NCI-H82 treated with DMSO at 0.1 percent for 48 hours (cell line): ENCODE results near the gene KIF18B.

Experiments
- DNase-seq: peaks from one replicate; lab custom pipeline; 2025; ENCODE audit not compliant: unreplicated experiment; lab: John Stamatoyannopoulos, UW

KIF18B gene

DNA sequence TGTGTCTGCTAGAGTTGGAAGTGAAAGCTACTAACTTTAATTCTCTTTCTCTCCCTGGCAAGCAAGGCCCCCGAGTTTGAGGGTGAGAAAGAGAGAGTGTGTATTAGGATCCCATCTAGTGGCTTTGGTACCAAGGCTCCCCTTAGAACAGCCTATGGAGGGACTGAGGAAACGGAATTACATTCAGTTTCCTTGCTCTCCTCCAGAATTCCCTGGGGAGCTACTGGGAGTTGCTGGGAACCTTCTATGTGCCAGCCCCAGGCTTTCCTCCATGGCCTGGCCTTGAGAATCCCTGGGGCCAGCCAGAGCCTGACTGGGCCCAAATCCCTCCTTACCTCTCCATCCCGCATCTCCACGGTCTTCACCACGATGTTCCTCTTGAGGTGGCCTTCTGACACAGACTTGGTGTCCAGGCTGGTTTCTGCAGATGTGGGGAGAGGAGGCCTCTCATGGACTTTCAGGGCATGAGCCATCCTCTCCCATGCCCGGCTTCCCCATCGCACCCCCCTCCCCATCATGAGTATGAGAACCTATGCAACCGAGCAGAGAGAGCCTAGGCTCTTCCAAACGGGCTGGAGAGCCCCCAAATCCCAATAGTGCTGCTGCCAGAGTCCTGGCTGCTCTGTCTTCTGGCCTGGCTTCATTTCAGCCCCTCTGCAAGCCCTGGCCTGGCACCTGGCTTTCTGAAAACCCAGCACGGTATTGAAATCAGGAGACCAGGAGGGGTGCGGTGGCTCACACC is 39.7 kb downstream of the KIF18B start:
- DNase-seq = no peak

- no peak for DNase-seq
These were observed 40.5 kb downstream of the KIF18B start for GRCh38 chr17:44906763-44907728.

DNA sequence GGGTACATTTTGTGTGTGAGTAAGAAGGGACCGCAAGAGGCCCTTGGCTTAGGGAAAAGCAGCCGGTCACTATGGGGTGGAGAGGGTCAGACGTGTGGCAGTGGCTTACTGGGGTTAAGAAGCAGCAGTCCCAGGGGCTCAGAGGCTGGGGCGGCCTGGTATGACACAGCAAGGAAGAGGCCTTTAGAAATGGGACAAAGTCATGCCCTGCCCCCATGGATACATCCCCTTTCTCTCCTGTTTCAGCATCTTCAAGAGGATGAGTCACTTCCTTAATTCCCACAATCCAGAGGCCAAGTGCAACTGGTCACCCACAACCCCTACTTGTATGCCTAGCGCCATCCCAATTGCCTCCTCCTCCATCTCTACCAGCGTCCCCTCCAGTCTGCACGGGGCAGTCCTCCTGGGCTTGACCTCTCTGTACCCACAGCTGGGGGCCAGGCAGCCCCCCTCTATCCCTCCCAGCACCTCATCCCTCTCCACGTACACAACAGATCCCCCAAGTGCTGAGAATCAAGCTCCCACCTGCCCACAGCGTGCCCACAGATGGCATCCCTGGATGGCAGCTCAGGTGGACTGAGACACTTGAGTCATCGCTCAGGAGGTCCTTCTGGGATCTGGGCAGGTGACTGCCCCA is 41.4 kb downstream of the KIF18B start:
- no peak for DNase-seq

DNA sequence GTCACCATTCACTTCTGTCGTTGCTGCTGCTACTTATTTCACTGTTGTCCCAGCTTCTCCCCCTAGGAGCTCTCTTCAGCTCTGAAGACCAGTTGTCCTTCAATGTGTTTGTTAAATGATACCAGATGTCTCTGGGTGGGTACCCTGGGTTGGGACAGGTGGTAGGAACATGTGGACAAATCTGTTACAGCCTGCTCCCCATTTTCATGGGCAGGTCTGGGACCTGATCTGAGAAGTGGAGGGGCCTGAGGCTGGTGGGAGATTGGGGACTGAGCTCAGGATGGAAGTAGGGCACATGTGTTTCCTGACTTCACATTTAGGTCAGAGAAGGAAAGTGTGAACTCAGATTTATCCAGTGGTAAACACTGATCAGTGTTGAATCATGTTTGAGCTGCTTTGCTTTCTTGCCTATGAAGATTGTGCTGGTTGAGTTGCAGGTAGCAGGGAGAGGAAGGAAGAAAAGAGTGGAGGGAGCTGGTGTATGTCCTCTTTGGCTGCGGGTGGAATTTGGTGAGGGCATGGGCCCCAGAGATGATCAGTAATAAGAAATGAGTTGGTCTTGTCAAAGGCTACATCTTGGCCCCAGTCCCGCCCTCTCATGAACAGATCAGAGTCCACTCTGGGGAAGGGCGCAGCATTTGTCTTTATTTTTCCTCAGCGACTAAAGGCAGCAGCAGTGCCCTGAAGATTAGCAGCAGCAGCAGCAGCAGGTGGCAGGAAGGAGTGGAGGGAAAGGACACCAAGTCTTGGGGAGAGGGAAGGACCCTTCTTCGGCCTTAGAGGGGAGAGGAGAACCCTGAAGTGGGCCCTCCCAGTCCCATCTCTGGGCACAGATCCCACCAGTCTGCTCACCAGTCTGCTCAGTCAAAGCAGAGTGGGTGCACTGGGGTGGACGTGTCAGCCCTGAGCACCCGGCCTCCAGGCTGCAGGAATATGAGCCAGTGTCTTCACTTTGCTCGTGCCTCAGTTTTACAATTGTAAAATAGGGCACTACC is 42.3 kb downstream of the KIF18B start:
- DNase-seq = no peak

- DNase-seq = no peak
These were observed 43.3 kb downstream of the KIF18B start for GRCh38 chr17:44904001-44904984.

DNA sequence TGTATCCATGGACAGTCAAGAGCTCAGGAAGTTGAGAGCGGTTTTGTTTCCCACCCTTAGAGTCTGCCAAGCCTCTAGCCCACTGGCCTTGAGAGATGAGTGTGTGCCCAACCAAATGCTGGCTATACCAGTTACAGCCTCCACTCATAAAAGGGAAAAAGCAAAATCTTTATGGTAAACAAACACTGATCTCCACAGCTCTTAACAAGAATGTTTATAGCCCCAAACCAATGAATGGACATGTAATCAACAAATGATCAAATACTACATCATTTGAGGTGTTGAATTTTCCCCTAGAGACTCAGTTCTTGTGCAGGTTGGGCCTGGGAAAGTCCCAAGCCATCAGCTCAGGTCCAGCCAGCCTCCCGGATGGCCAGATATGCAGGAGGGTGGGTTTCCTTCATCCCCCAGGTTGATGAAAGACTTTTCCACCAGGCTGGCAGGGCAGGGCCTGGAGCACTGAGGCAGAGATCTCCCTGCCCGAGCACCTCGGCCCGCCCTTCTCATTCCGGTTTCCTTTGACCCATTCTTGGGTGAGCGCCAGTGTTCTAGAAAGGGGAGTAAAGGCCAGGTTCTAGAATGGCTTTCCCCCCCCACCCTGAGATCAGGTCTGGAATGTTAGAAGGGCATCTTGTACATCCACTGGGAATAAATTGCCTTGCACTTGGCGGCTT is 44.4 kb downstream of the KIF18B start:
- no peak for DNase-seq

- DNase-seq = no peak
These were observed 45.3 kb downstream of the KIF18B start for GRCh38 chr17:44902135-44902760.

GRCh38 chr17:44901411-44901921 is 46.1 kb downstream of the KIF18B start:
- no peak for DNase-seq

DNA sequence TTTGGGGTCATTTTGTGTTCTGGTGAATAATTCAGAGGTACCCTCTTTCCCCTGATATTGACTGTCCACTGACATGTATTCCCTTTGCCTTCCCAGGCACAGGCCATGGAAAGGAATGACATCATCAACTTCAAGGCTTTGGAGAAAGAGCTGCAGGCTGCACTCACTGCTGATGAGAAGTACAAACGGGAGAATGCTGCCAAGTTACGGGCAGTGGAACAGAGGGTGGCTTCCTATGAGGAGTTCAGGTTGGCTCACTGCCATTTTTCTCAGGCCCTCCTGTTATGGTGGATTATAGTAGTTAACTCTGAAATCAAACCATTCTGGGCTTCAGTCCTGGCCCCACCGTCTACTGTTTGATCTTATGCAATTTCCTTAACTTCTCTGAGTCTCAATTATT is 46.7 kb downstream of the KIF18B start:
- DNase-seq = no peak

DNA sequence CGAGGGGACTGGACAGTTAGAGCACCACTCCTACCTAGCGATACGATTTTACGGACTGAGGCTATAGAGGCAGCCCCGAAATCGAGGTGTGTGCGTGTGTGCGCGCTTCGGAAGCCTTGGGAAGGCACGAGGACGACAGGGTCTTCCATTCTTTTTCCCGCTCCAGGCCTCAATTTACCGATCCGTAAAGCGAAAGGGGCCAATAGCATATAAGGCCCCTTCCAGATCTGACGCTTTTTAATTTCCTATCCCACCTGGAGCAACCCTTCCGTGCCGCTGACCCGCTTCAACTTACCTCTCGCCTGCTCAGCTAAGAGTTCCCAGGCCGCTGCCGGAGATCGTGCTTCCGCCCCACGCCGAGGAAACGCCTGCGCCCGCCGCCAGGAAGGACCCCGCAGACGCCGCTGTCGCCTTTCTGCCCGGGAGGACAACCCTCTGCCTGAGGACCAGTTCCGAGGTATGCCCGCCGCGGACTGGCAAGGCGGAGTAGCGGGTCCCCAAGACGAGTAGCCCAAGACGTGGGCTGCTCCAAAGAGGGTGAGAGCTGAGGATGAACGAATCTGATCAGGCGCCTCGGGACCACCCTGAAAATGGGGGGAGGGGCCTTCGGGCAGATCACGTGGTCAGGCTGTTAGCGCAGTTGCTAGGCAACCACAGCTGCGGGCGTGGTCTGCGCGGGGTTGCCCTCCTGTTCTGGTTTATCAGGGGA is 48.3 kb downstream of the KIF18B start, which contains the start of gene EFTUD2:
TSS of gene EFTUD2 (minus strand) at position 372 of the 709 bp plus-strand sequence. CDS start 4,924 bp downstream, outside the sequence.
- peak; percentile 89 for DNase-seq

- peak; percentile 29 for DNase-seq
These were observed 48.9 kb downstream of the KIF18B start for GRCh38 chr17:44898768-44899073.

- no peak for DNase-seq
These were observed 52.9 kb downstream of the KIF18B start for GRCh38 chr17:44894642-44895041.

DNA sequence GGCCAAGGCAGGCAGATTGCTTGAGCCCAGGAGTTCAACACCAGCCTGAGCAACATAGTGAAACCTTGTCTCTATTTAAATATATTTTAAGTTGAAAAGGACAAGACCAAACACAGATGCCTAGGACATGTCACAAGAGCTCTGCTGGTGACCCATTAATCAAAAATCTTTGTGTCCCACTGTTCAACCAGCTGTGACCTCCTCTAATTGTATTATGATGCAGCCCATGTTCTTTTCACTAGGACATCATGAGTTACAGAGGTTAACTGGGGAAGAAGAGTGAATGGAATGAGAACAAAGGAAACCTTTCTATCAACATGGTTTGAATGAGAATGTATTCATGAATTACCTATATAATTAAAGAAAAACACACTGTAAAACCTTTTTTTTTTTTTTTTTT is 55.3 kb downstream of the KIF18B start:
- no peak for DNase-seq

DNA sequence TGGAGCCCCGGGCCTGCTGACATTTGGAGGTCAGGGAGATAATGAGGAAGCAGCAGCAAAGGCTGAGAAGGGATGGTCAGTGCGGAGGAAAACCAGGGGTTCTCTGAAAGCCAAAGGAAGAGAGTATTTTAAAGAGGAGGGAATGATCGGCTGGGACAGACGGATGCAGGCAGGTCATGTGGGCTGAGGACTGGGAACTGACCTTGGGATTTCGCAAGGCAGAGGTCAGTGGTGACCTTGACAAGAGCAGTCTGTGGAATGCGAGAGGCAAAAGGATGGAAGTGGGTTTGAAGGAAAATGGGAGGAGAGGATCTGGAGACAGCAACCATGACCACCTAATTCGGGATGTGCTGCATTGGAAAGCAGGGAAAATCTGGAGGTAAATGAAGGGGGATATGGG is 58.6 kb downstream of the KIF18B start:
- no peak for DNase-seq

DNA sequence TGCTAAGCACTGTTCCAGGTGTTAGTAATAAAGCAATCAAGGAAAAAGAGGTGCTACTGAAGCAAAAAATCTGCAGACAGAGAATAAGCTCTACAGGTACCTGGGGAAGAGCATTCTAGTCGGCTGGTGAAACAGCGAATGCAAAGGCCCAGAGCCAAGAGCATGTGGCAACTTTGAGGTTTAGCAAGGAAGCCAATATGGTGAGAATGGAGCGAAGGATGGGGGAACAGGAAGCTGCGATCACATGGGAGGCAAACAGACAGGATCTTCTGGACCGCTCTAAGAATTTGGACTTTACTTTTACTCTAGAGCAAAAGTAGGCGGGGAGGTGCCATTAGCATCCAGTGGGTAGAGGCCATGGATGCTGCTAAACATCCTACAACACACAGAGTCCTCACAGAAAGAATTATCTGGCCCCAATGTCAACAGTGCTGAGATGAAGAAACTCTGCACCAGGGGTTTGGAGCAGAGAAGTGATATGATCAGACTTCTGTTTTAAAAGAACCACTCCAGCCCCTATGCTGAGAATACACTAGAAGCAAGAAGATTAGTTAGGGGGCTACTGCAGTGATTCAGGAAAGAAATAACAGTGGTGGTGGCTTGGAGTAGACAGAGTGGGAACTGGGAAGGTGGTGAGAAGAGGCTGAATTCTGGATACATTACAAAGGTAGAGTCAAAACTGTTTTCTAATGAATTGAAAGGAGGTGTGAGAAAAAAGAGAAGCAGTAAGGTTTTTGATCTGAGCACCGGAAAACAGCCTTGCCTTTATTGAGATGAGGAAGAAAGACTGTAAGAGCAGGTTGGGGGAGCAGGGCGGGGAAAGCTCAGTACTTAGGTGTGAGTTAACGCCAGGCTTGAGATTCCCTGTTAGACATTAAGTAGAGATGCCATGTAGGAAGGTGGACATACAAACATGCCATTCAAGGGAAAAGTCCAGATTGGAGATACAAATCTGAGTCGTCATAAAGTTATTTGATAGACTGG is 59.3 kb downstream of the KIF18B start:
- no peak for DNase-seq

- DNase-seq = no peak
These were observed 60.6 kb downstream of the KIF18B start for GRCh38 chr17:44887016-44887415.
